Measurements from ENCODE around the gene ALK. TPM values are rescaled to one million over a fixed set of nuclear protein-coding genes. Genes with fewer than 3 reads are reported as not detected.

ALK gene
- total RNA-seq, 2 donors from 2014 or later = under 0.01 to 0.26 TPM

DNA sequence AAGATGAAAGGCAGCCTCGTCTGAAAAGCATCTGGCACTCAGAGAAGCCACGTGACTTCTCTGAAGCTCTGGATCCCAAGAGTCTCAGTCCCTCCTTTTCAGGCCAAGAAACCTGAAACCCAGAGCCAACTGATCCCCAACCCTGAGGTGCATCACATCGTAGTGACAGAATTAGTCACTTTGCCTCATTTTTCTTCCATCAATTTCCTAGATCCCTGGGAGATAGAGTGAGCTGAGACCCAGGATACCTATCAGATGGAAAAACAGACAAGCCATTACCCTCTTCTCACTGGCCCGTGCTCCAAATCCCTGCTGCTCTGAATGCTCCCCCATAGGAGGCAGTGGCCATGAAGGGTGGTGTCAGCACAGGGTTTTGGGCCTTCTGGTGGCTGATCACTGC lies 113.1 kb downstream of the ALK start:
- Histone ChIP-seq H3K27me3 (no peaks in the 10 kb centered on the region), H3K9me3 (no peaks in the 10 kb centered on the region), H3K4me3 (no peak overlapping the region), H3K27ac (no peak overlapping the region), H3K36me3 (replicated peaks in 1 of 2; ENCODE audit: insufficient read depth in 1 of 2, low read depth in 2 of 2) (no peaks in the 10 kb centered on the region), H3K4me1 (no peaks in the 10 kb centered on the region)
- TF ChIP-seq, protein P1, sequence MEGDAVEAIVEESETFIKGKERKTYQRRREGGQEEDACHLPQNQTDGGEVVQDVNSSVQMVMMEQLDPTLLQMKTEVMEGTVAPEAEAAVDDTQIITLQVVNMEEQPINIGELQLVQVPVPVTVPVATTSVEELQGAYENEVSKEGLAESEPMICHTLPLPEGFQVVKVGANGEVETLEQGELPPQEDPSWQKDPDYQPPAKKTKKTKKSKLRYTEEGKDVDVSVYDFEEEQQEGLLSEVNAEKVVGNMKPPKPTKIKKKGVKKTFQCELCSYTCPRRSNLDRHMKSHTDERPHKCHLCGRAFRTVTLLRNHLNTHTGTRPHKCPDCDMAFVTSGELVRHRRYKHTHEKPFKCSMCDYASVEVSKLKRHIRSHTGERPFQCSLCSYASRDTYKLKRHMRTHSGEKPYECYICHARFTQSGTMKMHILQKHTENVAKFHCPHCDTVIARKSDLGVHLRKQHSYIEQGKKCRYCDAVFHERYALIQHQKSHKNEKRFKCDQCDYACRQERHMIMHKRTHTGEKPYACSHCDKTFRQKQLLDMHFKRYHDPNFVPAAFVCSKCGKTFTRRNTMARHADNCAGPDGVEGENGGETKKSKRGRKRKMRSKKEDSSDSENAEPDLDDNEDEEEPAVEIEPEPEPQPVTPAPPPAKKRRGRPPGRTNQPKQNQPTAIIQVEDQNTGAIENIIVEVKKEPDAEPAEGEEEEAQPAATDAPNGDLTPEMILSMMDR (IDR thresholded peaks at IDR 0.05) = no peak
- TF ChIP-seq POLR2A (IDR thresholded peaks at IDR 0.05) = no peak
- intact Hi-C loops (cut with DNase I) = no loop called here
- 57 to 60% methylated on average over 4 of the region's 4 CpGs for WGBS, 2 donors
- no peak for DNase-seq
- ATAC-seq = no peak

DNA sequence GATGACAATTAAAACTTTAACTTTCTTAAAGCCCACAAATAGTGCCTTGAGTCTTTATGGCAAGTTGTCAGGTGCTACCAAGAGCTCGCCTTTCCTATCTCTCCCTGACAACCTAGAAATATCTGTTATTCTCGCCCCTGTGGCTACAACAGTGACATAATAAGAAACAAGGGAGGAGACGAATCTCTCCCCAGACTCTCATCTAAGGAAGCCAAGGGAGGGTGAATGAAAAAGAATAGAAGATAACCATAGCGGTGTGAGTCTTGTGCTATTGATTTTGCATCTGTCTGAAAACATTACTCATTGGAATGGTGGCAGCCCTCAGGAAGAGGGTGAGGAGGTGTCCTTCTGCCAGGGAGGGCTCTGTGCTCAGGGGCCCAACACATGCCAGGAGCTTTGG lies 114.3 kb downstream of the ALK start:
- 61 to 74% methylated on average over 4 of the region's 4 CpGs for WGBS, 2 donors
- intact Hi-C loops (cut with DNase I) = no loop called here

DNA sequence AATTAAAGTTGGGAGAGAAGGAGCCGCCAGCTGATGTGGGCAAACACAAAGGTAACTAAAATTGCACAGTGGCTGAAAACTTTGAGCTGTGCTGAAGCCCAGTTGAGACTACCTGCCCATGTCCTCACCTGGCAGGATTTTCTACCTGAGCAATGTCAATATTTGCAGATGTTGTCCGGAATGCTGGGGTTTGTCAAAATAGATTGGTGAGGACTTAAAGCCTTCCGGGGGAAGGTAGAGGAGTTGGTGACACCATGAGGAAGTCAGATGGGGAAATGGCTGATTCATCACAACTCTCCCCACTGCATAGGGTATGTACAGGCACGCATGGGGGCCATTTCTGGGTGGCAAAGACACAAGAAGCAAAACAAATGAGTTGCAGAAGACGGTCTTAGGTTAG lies 114.9 kb downstream of the ALK start:
- no peaks in the 10 kb centered on the region for H3K9me3 ChIP-seq
- H3K27ac ChIP-seq = no peak overlapping the region
- TF ChIP-seq, protein P1 (IDR thresholded peaks at IDR 0.05) = no peak
- no peak for TF ChIP-seq POLR2A (IDR thresholded peaks at IDR 0.05)
- intact Hi-C loops (cut with DNase I) = no loop called here
- 56 to 61% methylated on average over 5 of the region's 5 CpGs for WGBS, 2 donors
- no peaks in the 10 kb centered on the region for H3K36me3 ChIP-seq (replicated peaks in 1 of 2; ENCODE audit: insufficient read depth in 1 of 2, low read depth in 2 of 2)
- ATAC-seq = no peak
- DNase-seq = no peak
- no peaks in the 10 kb centered on the region for H3K4me1 ChIP-seq
- no peak overlapping the region for H3K4me3 ChIP-seq
- H3K27me3 ChIP-seq = no peaks in the 10 kb centered on the region

More for the DNA sequence above, 114.3 kb downstream of the ALK start:
- no peaks in the 10 kb centered on the region for H3K36me3 ChIP-seq (replicated peaks in 1 of 2; ENCODE audit: insufficient read depth in 1 of 2, low read depth in 2 of 2)
- H3K27ac ChIP-seq = no peak overlapping the region
- no peak for DNase-seq
- no peaks in the 10 kb centered on the region for H3K4me1 ChIP-seq
- TF ChIP-seq, protein P1 (IDR thresholded peaks at IDR 0.05) = no peak
- no peak for TF ChIP-seq POLR2A (IDR thresholded peaks at IDR 0.05)
- H3K27me3 ChIP-seq = no peaks in the 10 kb centered on the region
- H3K4me3 ChIP-seq = no peak overlapping the region
- no peak for ATAC-seq
- no peaks in the 10 kb centered on the region for H3K9me3 ChIP-seq

DNA sequence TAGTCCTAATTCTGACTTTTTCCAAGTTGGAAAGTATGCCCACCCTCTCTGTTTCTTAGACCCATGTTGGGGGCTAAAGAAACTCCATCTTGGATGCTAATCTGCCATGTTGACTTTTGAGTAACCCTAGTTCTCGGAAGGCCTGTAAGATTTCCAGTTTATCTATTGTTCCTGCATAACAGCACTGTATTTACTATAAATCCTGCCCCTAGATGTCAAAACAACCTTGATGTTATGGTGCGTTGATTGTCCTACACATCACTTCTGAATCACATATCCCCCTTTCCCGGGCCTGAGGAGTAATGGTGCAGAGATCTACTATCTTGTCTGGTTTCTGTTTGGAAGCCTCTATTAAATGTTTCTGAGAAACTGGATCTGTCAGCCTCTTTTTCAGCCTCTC lies 116.7 kb downstream of the ALK start:
- intact Hi-C loops (cut with DNase I) = no loop called here
- TF ChIP-seq, protein P1 (IDR thresholded peaks at IDR 0.05) = no peak
- no peak for TF ChIP-seq POLR2A (IDR thresholded peaks at IDR 0.05)
- H3K4me3 ChIP-seq = no peak overlapping the region
- no peaks in the 10 kb centered on the region for H3K4me1 ChIP-seq
- no peaks in the 10 kb centered on the region for H3K36me3 ChIP-seq (replicated peaks in 1 of 2; ENCODE audit: insufficient read depth in 1 of 2, low read depth in 2 of 2)
- no peaks in the 10 kb centered on the region for H3K27me3 ChIP-seq
- WGBS, 2 donors = 93 to 95% methylated on average over 3 of the region's 3 CpGs
- H3K27ac ChIP-seq = no peak overlapping the region
- DNase-seq (no peak), ATAC-seq (no peak)
- H3K9me3 ChIP-seq = no peaks in the 10 kb centered on the region

DNA sequence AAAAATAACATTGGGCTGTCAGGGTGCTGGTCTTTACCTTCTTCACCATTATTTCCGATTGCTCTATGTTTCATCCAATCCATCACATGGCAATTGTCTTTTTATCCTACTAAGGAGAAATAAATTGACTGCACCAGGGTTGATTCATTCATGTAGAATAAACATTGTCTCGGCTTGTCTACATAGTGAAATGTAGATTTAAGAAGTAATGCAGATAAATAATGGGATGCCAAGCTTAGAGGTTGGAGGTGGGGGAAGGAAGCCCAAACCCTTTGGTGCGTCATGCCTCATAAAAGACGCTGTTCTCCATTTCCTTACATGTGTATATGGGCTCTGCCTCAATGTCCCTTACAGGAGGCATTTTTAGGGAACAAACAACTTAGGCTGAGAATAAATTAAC lies 117.8 kb downstream of the ALK start:
- Histone ChIP-seq H3K27me3 (no peaks in the 10 kb centered on the region), H3K4me3 (no peak overlapping the region), H3K9me3 (no peaks in the 10 kb centered on the region), H3K27ac (no peak overlapping the region), H3K36me3 (replicated peaks in 1 of 2; ENCODE audit: insufficient read depth in 1 of 2, low read depth in 2 of 2) (no peaks in the 10 kb centered on the region), H3K4me1 (no peaks in the 10 kb centered on the region)
- intact Hi-C loops (cut with DNase I) = no loop called here
- no peak for DNase-seq
- no peak for TF ChIP-seq POLR2A (IDR thresholded peaks at IDR 0.05)
- TF ChIP-seq, protein P1 (IDR thresholded peaks at IDR 0.05) = no peak
- 70 to 83% methylated on average over 4 of the region's 4 CpGs for WGBS, 2 donors
- ATAC-seq = no peak
